PC-9 (cell line): Measurements from ENCODE around the gene ST8SIA1. TPM values are rescaled to one million over a fixed set of nuclear protein-coding genes. Genes with fewer than 3 reads are reported as not detected.

Source experiments
- BruUV-seq: library from RNA; stranded (reverse); fragments of 400-500 nt; replicated peaks from 2 replicates; lab custom pipeline; 2021; lab: Mats Ljungman, UMichigan
- CTCF ChIA-PET: fragments of 300-600 bp; sonication (Branson Sonifier 250); formaldehyde crosslinking; loops from one replicate; lab custom pipeline; 2022; ENCODE audit warnings: antibody characterized with exemption; lab: Charles Lee
- POLR2A ChIA-PET: fragments of 300-600 bp; sonication (Branson Sonifier 250); formaldehyde crosslinking; loops from one replicate; lab custom pipeline; 2022; ENCODE audit warnings: antibody characterized with exemption; ENCODE audit not compliant: unreplicated experiment; lab: Charles Lee
- DNase-seq, 2 experiments: peaks; one replicate each; pipeline versions ENCODE4 v3.0.0 to v3.0.0-alpha.2; 2015 to 2022; ENCODE audit warnings: mixed read lengths in 1 of 2
- H2AFZ ChIP-seq: fragments of 200-600 bp; sonication (generic); 2 replicates; pipeline ENCODE4 v1.8.1; 2017; ENCODE audit warnings: antibody characterized with exemption
- H3F3A ChIP-seq: fragments of 200-600 bp; sonication (generic); 2 replicates; pipeline ENCODE4 v1.8.1; 2017; ENCODE audit warnings: antibody characterized with exemption, mild to moderate bottlenecking, low read depth; ENCODE audit not compliant: insufficient read depth
- H3K27ac ChIP-seq: fragments of 200-600 bp; sonication (generic); 2 replicates; pipeline ENCODE4 v1.6.1; 2016; ENCODE audit warnings: mixed run types
- H3K27me3 ChIP-seq: fragments of 200-600 bp; sonication (generic); 2 replicates; pipeline ENCODE4 v1.6.1; 2016; ENCODE audit warnings: low read depth, mixed run types; ENCODE audit not compliant: insufficient read depth
- H3K36me3 ChIP-seq: fragments of 200-600 bp; sonication (generic); 2 replicates; pipeline ENCODE4 v1.6.1; 2016; ENCODE audit warnings: low read depth, mixed run types
- H3K4me1 ChIP-seq: fragments of 200-600 bp; sonication (generic); replicated peaks from 2 replicates; pipeline ENCODE4 v1.6.1; 2016; ENCODE audit warnings: mixed run types; ENCODE audit not compliant: insufficient read depth
- H3K4me2 ChIP-seq: fragments of 200-600 bp; sonication (generic); 2 replicates; pipeline ENCODE4 v1.6.1; 2017; ENCODE audit warnings: mixed run types
- H3K4me3 ChIP-seq: fragments of 200-600 bp; sonication (generic); 2 replicates; pipeline ENCODE4 v1.6.1; 2016; ENCODE audit warnings: mixed run types
- H3K79me2 ChIP-seq: fragments of 200-600 bp; sonication (generic); 2 replicates; pipeline ENCODE4 v1.6.1; 2017; ENCODE audit warnings: low read depth, mixed run types
- H3K9me2 ChIP-seq: fragments of 200-600 bp; sonication (generic); 2 replicates; pipeline ENCODE4 v1.8.1; 2017; ENCODE audit warnings: mild to moderate bottlenecking; ENCODE audit not compliant: insufficient read depth
- H3K9me3 ChIP-seq: fragments of 200-600 bp; sonication (generic); 2 replicates; pipeline ENCODE4 v1.8.1; 2016; ENCODE audit warnings: low read depth; ENCODE audit not compliant: insufficient read depth
- H4K20me1 ChIP-seq: fragments of 200-600 bp; sonication (generic); 2 replicates; pipeline ENCODE4 v1.8.1; 2017; ENCODE audit not compliant: insufficient read depth
- CTCF ChIP-seq: fragments of 200-600 bp; sonication (generic); conservative IDR thresholded peaks from 2 replicates; pipeline ENCODE4 v1.6.1; 2017; ENCODE audit warnings: mixed run types, antibody characterized with exemption, mild to moderate bottlenecking, moderate library complexity
- EZH2 ChIP-seq: fragments of 200-600 bp; sonication (generic); IDR thresholded peaks from 2 replicates; pipeline ENCODE4 v1.8.0; 2017; ENCODE audit warnings: antibody characterized with exemption, low read depth
- intact Hi-C: fragments of 100-400 bp; cut with micrococcal nuclease; formaldehyde crosslinking; loops from one replicate; pipeline ENCODE4 v1.10.0; 2022; ENCODE audit not compliant: unreplicated experiment
- total RNA-seq: library from RNA; stranded (reverse); gene quantifications from 2 replicates; pipeline ENCODE4 v1.2.3, GENCODE V29; 2021

The ST8SIA1 gene
- total RNA-seq, 1 experiment from 2014 or later = 3.1 TPM

- Histone ChIP-seq H3K27me3 (no peaks in the 10 kb centered on the region), H2AFZ (no peak overlapping the region), H3K4me3 (no peak overlapping the region), H3K79me2 (no peaks in the 10 kb centered on the region), H3K36me3 (no peaks in the 10 kb centered on the region), H3F3A (no peaks in the 10 kb centered on the region), H3K9me3 (peaks cover 6% of the 10 kb centered on the region; the same call in 1 of the 2 replicates), H3K4me2 (no peak overlapping the region), H3K9me2 (no peaks in the 10 kb centered on the region), H3K4me1 (no peaks in the 10 kb centered on the region), H3K27ac (no peak overlapping the region), H4K20me1 (no peaks in the 10 kb centered on the region)
- ChIA-PET POLR2A (no interaction called here), CTCF (no interaction called here)
- no TSS peak for BruUV-seq
- intact Hi-C loops = no loop called here
- DNase-seq = no peak
- TF ChIP-seq CTCF = no peak
- no peak for TF ChIP-seq EZH2
These were observed 130.1 kb downstream of the ST8SIA1 start for GRCh38 chr12:22204391-22204790.

- POLR2A ChIA-PET = interaction anchor here (0.5 kb wide), 1 partner anchor 19 kb away, joined by 3 read pairs; no protein-coding TSS in a partner anchor
- Histone ChIP-seq H3K36me3 (no peaks in the 10 kb centered on the region), H3K4me1 (no peaks in the 10 kb centered on the region), H2AFZ (no peak overlapping the region), H3K9me3 (peaks cover 6% of the 10 kb centered on the region; the same call in 1 of the 2 replicates), H4K20me1 (no peaks in the 10 kb centered on the region), H3K4me2 (no peak overlapping the region), H3K9me2 (no peaks in the 10 kb centered on the region), H3F3A (no peaks in the 10 kb centered on the region), H3K27ac (no peak overlapping the region), H3K27me3 (no peaks in the 10 kb centered on the region), H3K4me3 (no peak overlapping the region), H3K79me2 (no peaks in the 10 kb centered on the region)
- intact Hi-C loops = no loop called here
- no TSS peak for BruUV-seq
- no peak for DNase-seq
- TF ChIP-seq EZH2 (no peak), CTCF (no peak)
- CTCF ChIA-PET = no interaction called here
These were observed 131.7 kb downstream of the ST8SIA1 start for GRCh38 chr12:22202847-22203246.

- Histone ChIP-seq H3K9me2 (no peaks in the 10 kb centered on the region), H4K20me1 (no peaks in the 10 kb centered on the region), H3K4me2 (no peak overlapping the region), H3K4me3 (no peak overlapping the region), H2AFZ (no peak overlapping the region), H3K4me1 (no peaks in the 10 kb centered on the region), H3K27me3 (no peaks in the 10 kb centered on the region), H3F3A (no peaks in the 10 kb centered on the region), H3K36me3 (no peaks in the 10 kb centered on the region), H3K9me3 (peaks cover 6% of the 10 kb centered on the region; the same call in 1 of the 2 replicates), H3K79me2 (no peaks in the 10 kb centered on the region), H3K27ac (no peak overlapping the region)
- no peak for TF ChIP-seq EZH2
- TF ChIP-seq CTCF = no peak
- no TSS peak for BruUV-seq
- CTCF ChIA-PET = no interaction called here
- DNase-seq = no peak
- POLR2A ChIA-PET = no interaction called here
- intact Hi-C loops = no loop called here
These were observed 133.4 kb downstream of the ST8SIA1 start for GRCh38 chr12:22201101-22201500.
